H9 (cell line): ENCODE measurements around the gene LYRM1. TPM values are rescaled to one million over a fixed set of nuclear protein-coding genes. Genes with fewer than 3 reads are reported as not detected.

Source experiments
- DNase-seq: peaks from one replicate; pipeline ENCODE4 v3.0.0-alpha.2; 2017
- H2AFZ ChIP-seq: one replicate; pipeline ENCODE4 v1.6.1; 2013; ENCODE audit warnings: mild to moderate bottlenecking, low read length, control low read depth, moderate library complexity
- H2AK5ac ChIP-seq: 2 replicates; pipeline ENCODE4 v1.6.1; 2013; ENCODE audit warnings: low read length, control low read depth, mixed read lengths; ENCODE audit not compliant: insufficient read length
- H2BK120ac ChIP-seq: one replicate; pipeline ENCODE4 v1.6.1; 2013; ENCODE audit warnings: low read depth, mild to moderate bottlenecking, low read length, control low read depth, inconsistent platforms; ENCODE audit not compliant: poor library complexity, severe bottlenecking
- H2BK12ac ChIP-seq: 2 replicates; pipeline ENCODE4 v1.6.1; 2013; ENCODE audit warnings: low read length, control low read depth, mixed read lengths, low read depth; ENCODE audit not compliant: insufficient read length
- H2BK15ac ChIP-seq: 2 replicates; pipeline ENCODE4 v1.6.1; 2013; ENCODE audit warnings: low read depth, low read length, control low read depth
- H2BK20ac ChIP-seq: one replicate; pipeline ENCODE4 v1.6.1; 2013; ENCODE audit warnings: low read depth, mild to moderate bottlenecking, low read length, control low read depth, inconsistent platforms; ENCODE audit not compliant: poor library complexity, severe bottlenecking
- H2BK5ac ChIP-seq: 2 replicates; pipeline ENCODE4 v1.6.1; 2013; ENCODE audit warnings: low read length, control low read depth, mixed read lengths; ENCODE audit not compliant: insufficient read length
- H3K14ac ChIP-seq: 2 replicates; pipeline ENCODE4 v1.6.1; 2013; ENCODE audit warnings: low read length, control low read depth; ENCODE audit not compliant: insufficient read depth
- H3K18ac ChIP-seq: 2 replicates; pipeline ENCODE4 v1.6.1; 2013; ENCODE audit warnings: low read depth, mild to moderate bottlenecking, mixed read lengths, low read length, control low read depth; ENCODE audit not compliant: insufficient read length
- H3K23ac ChIP-seq: 2 replicates; pipeline ENCODE4 v1.6.1; 2013; ENCODE audit warnings: low read length, control low read depth, mixed read lengths, low read depth; ENCODE audit not compliant: insufficient read length
- H3K23me2 ChIP-seq: 2 replicates; pipeline ENCODE4 v1.6.1; 2013; ENCODE audit warnings: low read depth, mild to moderate bottlenecking, mixed read lengths, low read length, control low read depth; ENCODE audit not compliant: insufficient read length, poor library complexity, severe bottlenecking
- H3K27ac ChIP-seq: 2 replicates; pipeline ENCODE4 v1.5.1; 2013; ENCODE audit warnings: low read length, control low read depth, mixed read lengths, low read depth; ENCODE audit not compliant: insufficient read length
- H3K27me3 ChIP-seq: 2 replicates; pipeline ENCODE4 v1.6.1; 2013; ENCODE audit warnings: low read length, control low read depth, inconsistent platforms; ENCODE audit not compliant: insufficient read depth
- H3K4ac ChIP-seq: 2 replicates; pipeline ENCODE4 v1.6.1; 2013; ENCODE audit warnings: low read depth, mild to moderate bottlenecking, control low read depth, inconsistent platforms, low read length, moderate library complexity
- H3K4me1 ChIP-seq: 2 replicates; pipeline ENCODE4 v1.6.1; 2013; ENCODE audit warnings: low read length, control low read depth, inconsistent platforms; ENCODE audit not compliant: insufficient read depth
- H3K4me2 ChIP-seq: 2 replicates; pipeline ENCODE4 v1.6.1; 2013; ENCODE audit warnings: low read length, control low read depth, mixed read lengths; ENCODE audit not compliant: insufficient read length, insufficient read depth
- H3K56ac ChIP-seq: 2 replicates; pipeline ENCODE4 v1.6.1; 2013; ENCODE audit warnings: low read depth, mild to moderate bottlenecking, mixed read lengths, low read length, control low read depth; ENCODE audit not compliant: insufficient read length
- H3K79me1 ChIP-seq: 2 replicates; pipeline ENCODE4 v1.6.1; 2013; ENCODE audit warnings: low read depth, mild to moderate bottlenecking, moderate library complexity, low read length, control low read depth, inconsistent platforms; ENCODE audit not compliant: insufficient read depth, poor library complexity, severe bottlenecking
- H3K79me2 ChIP-seq: 2 replicates; pipeline ENCODE4 v1.6.1; 2013; ENCODE audit warnings: low read length, control low read depth, inconsistent platforms; ENCODE audit not compliant: insufficient read depth
- H3K9ac ChIP-seq: 2 replicates; pipeline ENCODE4 v1.6.1; 2013; ENCODE audit warnings: low read length, control low read depth, mixed read lengths; ENCODE audit not compliant: insufficient read length; ENCODE audit errors: extremely low read depth
- H3K9me3 ChIP-seq: one replicate; pipeline ENCODE4 v1.6.1; 2013; ENCODE audit warnings: low read depth, low read length, inconsistent platforms; ENCODE audit not compliant: control insufficient read depth
- H3T11ph ChIP-seq: one replicate; pipeline ENCODE4 v1.6.1; 2013; ENCODE audit warnings: mild to moderate bottlenecking, low read length, control low read depth, inconsistent platforms
- H4K20me1 ChIP-seq: one replicate; pipeline ENCODE4 v1.6.1; 2013; ENCODE audit not compliant: control insufficient read depth, insufficient read length, insufficient read depth
- H4K5ac ChIP-seq: 2 replicates; pipeline ENCODE4 v1.6.1; 2013; ENCODE audit warnings: low read depth, mild to moderate bottlenecking, mixed read lengths, low read length, control low read depth; ENCODE audit not compliant: insufficient read length
- H4K8ac ChIP-seq: replicated peaks from 2 replicates; pipeline ENCODE4 v1.6.1; 2013; ENCODE audit warnings: low read length, control low read depth, mixed read lengths, low read depth; ENCODE audit not compliant: insufficient read length
- H4K91ac ChIP-seq: 2 replicates; pipeline ENCODE4 v1.6.1; 2013; ENCODE audit warnings: low read depth, mild to moderate bottlenecking, moderate library complexity, mixed read lengths, low read length, control low read depth; ENCODE audit not compliant: insufficient read length
- H3K27ac Mint-ChIP-seq, 3 experiments: 2 replicates in 2 of 3; 3 replicates in 1 of 3; pipeline ENCODE4 v1.8.0; 2020 to 2021; ENCODE audit warnings: mixed read lengths in 3 of 3, mild to moderate bottlenecking in 1 of 3, moderate library complexity in 1 of 3
- H3K27me3 Mint-ChIP-seq: 2 replicates; pipeline ENCODE4 v1.8.0; 2021; ENCODE audit warnings: low read depth, mild to moderate bottlenecking, moderate library complexity, mixed read lengths
- H3K36me3 Mint-ChIP-seq, 3 experiments: 2 replicates in 2 of 3; 3 replicates in 1 of 3; pipeline ENCODE4 v1.8.0; 2020 to 2021; ENCODE audit warnings: low read depth in 3 of 3, mixed read lengths in 3 of 3; ENCODE audit not compliant: insufficient read depth in 1 of 3
- H3K4me1 Mint-ChIP-seq, 2 experiments: 2 replicates each; pipeline ENCODE4 v1.8.0; 2020; ENCODE audit warnings: mixed read lengths in 2 of 2
- H3K4me3 Mint-ChIP-seq, 2 experiments: 2 replicates in 1 of 2; 3 replicates in 1 of 2; pipeline ENCODE4 v1.8.0; 2020 to 2021; ENCODE audit warnings: mild to moderate bottlenecking in 2 of 2, mixed read lengths in 2 of 2, moderate library complexity in 1 of 2
- H3K9me3 Mint-ChIP-seq, 2 experiments: 2 replicates in 1 of 2; 3 replicates in 1 of 2; pipeline ENCODE4 v1.8.0; 2020; ENCODE audit warnings: mild to moderate bottlenecking in 2 of 2, mixed read lengths in 2 of 2, moderate library complexity in 1 of 2
- CTCF ChIP-seq: fragments of 200-600 bp; sonication (generic); conservative IDR thresholded peaks from 3 replicates; pipeline ENCODE4 v1.8.0; 2021; ENCODE audit warnings: antibody characterized with exemption, mild to moderate bottlenecking
- WGBS: extraction: QIAGEN DNeasy Blood & Tissue Kit; methylation state at CpG from one replicate; pipeline ENCODE4 v1.1.7; 2013; ENCODE audit warnings: missing lambda C conversion rate, low lambda C conversion rate, mixed read lengths; ENCODE audit not compliant: insufficient read length; ENCODE audit errors: extremely low coverage; 5-methylcytosine and 5-hydroxymethylcytosine counted together
- total RNA-seq: library from RNA; stranded (reverse); gene quantifications from 2 replicates; pipeline ENCODE4 v1.2.1, GENCODE V29; 2021

The LYRM1 gene
- total RNA-seq, 1 experiment from 2014 or later, result 9.6 TPM

GRCh38 chr16:20925751-20926150 lies 25.2 kb downstream of the LYRM1 start:
- Histone ChIP-seq H3K4me1 (no peaks in the 10 kb centered on the region; the same call in 1 of the 2 replicates), H3T11ph (no peak overlapping the region), H2BK20ac (no peak overlapping the region), H2BK120ac (no peak overlapping the region), H4K20me1 (no peaks in the 10 kb centered on the region), H3K9ac (no peak overlapping the region), H3K27me3 (no peaks in the 10 kb centered on the region), H3K4me2 (no peak overlapping the region), H3K4ac (no peak overlapping the region), H3K79me2 (no peaks in the 10 kb centered on the region), H3K14ac (no peak overlapping the region), H4K5ac (no peak overlapping the region), H2BK12ac (no peak overlapping the region), H3K27ac (no peak overlapping the region), H2AFZ (no peak overlapping the region), H3K23ac (no peak overlapping the region), H2BK15ac (no peak overlapping the region), H3K18ac (no peak overlapping the region), H3K79me1 (no peaks in the 10 kb centered on the region), H4K91ac (no peak overlapping the region), H3K9me3 (no peaks in the 10 kb centered on the region), H2BK5ac (no peak overlapping the region), H2AK5ac (no peak overlapping the region), H3K56ac (no peak overlapping the region), H4K8ac (no peak overlapping the region), H3K23me2 (no peaks in the 10 kb centered on the region)
- no peak overlapping the region for H3K4me3 Mint-ChIP-seq
- no peak for DNase-seq
- no peak overlapping the region for H3K27ac Mint-ChIP-seq
- H3K9me3 Mint-ChIP-seq, result no peaks in the 10 kb centered on the region
- peaks cover 4 to 7% of the 10 kb centered on the region in 2 experiments; a peak in 3 of 4 replicates for H3K4me1 Mint-ChIP-seq
- WGBS, result no CpG with 5 or more reads among the region's 1 CpG
- TF ChIP-seq CTCF, result no peak
- no peaks in the 10 kb centered on the region; a peak in 3 of 7 replicates for H3K36me3 Mint-ChIP-seq
- no peaks in the 10 kb centered on the region for H3K27me3 Mint-ChIP-seq
